Omental fat pad (tissue), 4 donors: ENCODE data around the gene WEE2. TPM values are rescaled to one million over a fixed set of nuclear protein-coding genes. Genes with fewer than 3 reads are reported as not detected.

Source experiments
- ATAC-seq: fragments of 150-250 bp; one replicate; pipeline ENCODE4 v1.9.1; 2016; ENCODE audit warnings: mild to moderate bottlenecking, moderate library complexity; ENCODE audit not compliant: low FRiP score
- DNase-seq: peaks from one replicate; pipeline ENCODE4 v3.0.0-alpha.2; 2019; ENCODE audit warnings: low spot score
- CTCF ChIP-seq, 3 donors: fragments of 450-650 bp; IDR thresholded peaks; one replicate each; pipeline ENCODE4 v1.5.1; 2016 to 2017; ENCODE audit warnings: antibody characterized with exemption in 3 of 3, mild to moderate bottlenecking in 3 of 3, moderate library complexity in 2 of 3
- total RNA-seq, 4 donors: library from RNA; depleted of rRNA; stranded (reverse); fragments of >200 nt; gene quantifications; one replicate each; pipeline ENCODE4 v1.1.0, GENCODE V29; 2016

The WEE2 gene
- total RNA-seq, 4 donors from 2014 or later: 0.79 TPM; not detected in 3

DNA sequence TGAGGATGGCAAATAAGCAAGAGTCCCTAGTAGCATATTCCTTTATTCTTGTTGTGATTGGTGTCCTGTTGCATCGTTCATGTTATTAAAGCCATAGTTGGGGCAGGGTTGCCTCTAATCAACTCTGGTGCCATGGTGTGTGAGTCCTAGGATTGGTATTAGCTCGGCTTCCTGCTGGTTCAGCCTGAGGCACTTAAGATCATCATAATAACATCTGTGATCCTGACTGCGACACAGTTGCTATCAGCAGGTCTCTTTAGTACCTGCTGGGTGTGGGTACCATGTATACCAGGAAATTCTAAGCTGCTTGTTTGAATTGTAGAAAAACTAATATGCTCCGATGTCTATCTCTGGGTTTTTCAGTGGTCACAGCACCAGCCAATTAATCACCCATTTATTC lies 1.6 kb downstream of the WEE2 start:
- no peak for DNase-seq
- ATAC-seq: no peak
- TF ChIP-seq CTCF (IDR thresholded peaks at IDR 0.05): no peak

DNA sequence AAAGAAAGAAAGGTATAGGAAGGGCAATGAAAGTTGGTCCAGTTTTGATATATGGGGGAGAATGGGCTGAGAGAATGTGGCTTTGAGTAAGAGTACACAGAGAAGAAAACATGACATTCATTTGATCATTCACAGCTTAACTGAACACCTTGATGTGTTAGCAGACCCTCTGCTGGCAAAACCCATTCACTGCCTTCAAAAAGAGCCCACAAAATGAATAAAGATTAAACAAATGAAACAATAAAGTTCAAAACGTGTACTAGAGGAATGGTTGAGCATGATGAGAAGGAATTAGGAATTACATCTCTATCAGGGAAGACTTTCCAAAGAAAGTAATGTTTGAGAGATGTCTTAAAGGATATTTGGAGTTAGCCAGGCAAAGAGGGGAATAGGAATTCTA lies 2.1 kb downstream of the WEE2 start:
- no peak for ATAC-seq
- DNase-seq: no peak
- no peak for TF ChIP-seq CTCF (IDR thresholded peaks at IDR 0.05)

DNA sequence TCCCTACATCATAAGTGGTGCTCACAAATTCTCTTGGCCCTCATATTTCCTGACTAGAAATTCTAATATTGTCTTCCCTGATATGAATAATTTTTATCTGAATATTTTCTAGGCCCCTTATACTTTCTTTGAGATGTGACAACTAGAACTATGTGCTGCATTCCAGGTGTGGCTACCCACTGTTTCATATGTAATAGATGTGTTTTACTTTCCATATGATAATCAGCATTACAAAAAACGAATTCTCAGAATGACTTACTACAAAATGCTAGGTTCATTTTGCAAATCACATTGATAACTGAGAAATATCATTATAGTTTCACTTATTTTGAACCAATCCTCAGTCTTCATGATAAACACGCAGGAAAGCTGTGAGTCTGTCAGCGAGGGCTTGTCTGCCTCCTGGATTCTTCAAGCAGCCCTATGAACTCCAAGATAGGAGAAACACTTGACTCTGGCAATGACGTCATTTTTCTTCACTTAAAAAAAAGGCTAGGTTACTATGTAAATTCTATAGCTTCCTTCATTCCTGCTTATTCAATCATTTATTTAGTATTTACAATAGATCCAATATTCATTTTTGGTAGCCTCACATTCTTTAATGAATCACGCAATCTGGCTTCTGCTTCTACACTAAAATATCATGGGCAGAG lies 4.6 kb downstream of the WEE2 start:
- TF ChIP-seq CTCF (IDR thresholded peaks at IDR 0.05): no peak
- ATAC-seq: no peak
- DNase-seq: no peak

GRCh38 chr7:141713890-141714289 lies 5.7 kb downstream of the WEE2 start:
- ATAC-seq: no peak
- no peak for DNase-seq
- no peak for TF ChIP-seq CTCF (IDR thresholded peaks at IDR 0.05)

GRCh38 chr7:141714571-141714970 lies 6.4 kb downstream of the WEE2 start:
- ATAC-seq: no peak
- DNase-seq: no peak
- no peak for TF ChIP-seq CTCF (IDR thresholded peaks at IDR 0.05)

DNA sequence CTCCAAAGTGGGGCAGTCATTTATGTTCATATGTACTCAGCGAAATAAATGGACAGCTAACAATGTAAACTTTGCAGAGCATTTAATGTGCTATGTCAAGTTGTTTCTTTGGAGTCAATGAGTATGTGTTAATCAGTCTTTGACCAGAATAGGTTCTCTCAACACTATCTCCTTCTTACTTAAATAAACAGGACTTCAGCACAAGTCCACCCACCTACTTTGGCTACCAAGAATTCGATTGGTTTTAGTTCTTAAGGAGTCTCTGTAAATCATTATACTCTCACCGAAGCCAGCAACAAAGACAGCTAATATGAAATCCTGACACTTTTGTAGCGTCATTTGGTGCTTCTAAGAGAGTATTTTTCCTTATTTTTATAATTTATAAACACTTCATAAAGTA lies 6.9 kb downstream of the WEE2 start:
- no peak for ATAC-seq
- DNase-seq: no peak
- TF ChIP-seq CTCF (IDR thresholded peaks at IDR 0.05): no peak
